Midbrain (tissue), 1 donor: ENCODE data around the gene SYNDIG1L.
"Not testable (repeated sequence)": the region's sequence is repeated elsewhere in the genome, so short reads cannot be mapped to it uniquely, and the experiment has no call there.

Experiments used
- DNase-seq: peaks from one replicate; lab custom pipeline; 2025; lab: John Stamatoyannopoulos, UW

The SYNDIG1L gene

GRCh38 chr14:74402401-74403251 lies 23.4 kb downstream of the SYNDIG1L start:
- no peak for DNase-seq

DNA sequence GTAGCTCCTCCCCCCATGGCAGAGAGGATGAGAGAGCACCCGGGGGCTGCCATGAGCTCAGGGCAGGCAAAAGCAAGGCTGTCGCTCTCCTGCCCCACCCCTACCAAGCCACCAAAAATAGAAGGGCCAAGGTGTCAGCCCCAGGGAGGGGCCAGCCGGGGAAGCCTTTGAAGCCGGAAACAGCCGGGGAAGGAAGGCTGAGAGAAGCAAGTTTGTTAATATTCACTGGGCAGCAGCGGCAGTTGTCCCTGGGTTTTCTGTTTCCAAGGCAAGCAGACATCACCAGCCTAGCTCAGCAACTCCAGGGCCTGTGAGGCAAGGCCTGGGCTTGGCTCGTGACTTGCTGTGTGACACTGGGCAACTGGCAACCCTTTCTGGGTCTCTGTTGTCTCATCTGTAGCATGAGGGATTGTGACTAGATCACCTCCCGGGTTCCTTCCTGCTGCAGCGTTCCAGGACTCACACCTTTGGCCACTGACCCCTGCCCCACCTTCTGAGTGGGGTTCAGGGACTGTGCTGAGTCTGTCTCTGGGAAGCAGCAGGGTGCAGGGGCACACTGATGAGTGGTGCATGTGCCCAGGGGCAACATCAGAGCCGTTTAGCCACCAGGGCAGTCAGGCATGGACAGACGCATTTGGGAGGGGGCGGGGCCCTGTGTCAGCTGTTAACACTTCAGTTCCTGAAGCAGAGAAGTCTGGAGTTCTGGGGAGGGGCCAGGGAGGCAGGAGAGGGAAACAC lies 24.3 kb downstream of the SYNDIG1L start:
- DNase-seq = peak; percentile 19

DNA sequence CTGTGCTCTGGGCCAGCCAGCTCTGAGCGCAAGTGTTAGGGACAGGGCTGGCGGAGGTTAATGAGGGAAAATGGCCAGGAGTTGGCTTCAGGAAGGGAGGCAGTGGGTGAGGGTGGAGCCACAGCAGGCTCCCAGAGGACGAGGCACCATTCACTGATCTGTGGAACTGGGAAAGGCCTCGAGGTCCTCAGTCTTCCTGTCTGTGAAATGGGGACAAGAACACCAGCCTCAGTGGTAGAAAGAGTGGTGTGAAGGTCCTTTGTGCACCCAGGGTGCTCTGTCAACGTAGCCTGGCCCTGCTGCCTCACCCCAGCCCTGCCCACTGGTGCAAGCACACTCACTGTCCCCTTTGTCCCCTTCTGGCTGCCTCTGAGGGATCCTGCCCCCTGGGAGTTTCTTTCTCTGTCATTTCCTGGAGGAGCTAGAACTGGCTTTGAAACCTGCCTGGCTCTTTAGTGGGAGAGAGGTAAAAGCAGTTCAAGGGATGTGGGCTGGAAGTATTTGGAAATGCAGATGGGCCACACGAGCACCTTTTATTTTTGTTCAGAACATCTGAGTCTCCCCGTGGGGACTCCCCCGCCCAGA lies 25.0 kb downstream of the SYNDIG1L start:
- no peak for DNase-seq

DNA sequence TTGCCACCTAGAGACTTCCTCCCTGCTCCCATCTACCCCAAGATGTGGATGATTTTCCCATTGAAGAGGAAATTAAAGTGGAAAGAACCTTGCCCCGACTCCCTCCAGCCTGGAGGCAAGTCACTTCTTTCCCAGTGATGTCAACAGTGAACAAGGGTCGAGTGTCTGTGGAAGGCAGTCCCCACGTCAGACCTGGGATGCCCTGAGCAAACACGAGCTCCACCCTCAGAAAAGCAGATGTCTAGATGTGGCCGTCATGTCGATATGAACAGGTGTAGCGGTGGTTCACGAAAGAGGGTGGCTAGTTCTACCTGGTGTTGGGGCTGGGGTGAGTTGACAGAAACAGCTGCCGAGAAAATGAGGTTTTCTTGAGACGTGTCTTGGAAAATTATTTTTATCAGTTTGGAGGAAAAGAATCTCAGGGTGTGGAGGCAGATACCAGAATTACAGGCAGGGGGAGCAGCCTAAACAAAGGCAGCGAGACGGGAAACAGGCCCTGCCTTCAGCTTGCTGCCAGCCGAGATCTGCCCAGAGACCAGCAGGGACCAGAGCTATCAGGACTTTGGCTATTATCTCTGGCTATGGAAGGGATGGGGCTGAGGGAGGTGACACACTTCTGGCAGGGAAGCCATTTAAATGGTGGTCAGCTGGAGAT lies 25.9 kb downstream of the SYNDIG1L start:
- DNase-seq = no peak

- no peak for DNase-seq
Observed at GRCh38 chr14:74395094-74395493, 30.9 kb downstream of the SYNDIG1L start.

GRCh38 chr14:74394549-74394948 lies 31.5 kb downstream of the SYNDIG1L start:
- no peak for DNase-seq

DNA sequence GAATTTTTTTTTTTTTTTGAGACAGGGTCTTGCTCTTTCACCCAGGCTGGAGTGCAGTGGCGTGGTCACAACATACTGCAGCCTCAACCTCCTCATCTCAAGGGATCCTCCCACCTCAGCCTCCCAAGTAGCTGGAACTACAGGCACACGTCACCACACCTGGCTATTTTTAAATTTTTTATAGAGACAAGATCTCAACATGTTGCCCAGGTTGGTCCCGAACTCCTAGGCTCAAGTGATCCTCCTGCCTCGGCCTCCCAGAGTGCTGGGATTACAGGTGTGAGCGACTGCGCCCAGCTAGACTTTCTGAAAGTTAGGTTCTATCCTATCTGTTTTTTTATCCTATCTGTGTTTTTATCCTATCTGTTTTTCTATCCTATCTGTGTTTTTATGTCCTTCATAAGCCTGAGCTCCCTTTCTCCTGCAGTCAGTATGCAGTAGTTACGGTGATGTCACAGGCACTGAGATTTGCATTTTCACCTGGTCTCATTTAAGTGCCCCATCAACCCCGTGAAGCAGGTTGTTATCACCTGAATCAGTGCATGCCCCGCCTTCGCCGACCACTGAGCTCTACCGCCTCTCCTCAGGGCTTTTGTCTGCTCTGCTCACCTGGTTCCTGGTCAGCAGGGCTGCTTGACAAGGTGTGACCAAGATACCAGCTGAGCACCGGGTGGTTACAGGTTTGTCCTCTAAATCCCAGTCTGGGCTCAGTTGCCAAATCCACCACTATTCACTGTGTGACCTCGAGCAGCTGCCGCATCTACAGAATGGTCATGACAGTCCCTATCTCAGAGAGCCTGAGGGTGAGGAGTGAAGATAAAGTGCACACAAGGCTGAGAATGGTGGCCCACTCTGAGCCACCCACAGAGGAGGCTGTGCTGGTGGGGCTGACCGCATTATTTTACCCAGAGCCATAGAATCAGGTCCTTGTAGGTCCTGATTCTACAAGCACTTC lies 33.1 kb downstream of the SYNDIG1L start:
- DNase-seq = no peak

DNA sequence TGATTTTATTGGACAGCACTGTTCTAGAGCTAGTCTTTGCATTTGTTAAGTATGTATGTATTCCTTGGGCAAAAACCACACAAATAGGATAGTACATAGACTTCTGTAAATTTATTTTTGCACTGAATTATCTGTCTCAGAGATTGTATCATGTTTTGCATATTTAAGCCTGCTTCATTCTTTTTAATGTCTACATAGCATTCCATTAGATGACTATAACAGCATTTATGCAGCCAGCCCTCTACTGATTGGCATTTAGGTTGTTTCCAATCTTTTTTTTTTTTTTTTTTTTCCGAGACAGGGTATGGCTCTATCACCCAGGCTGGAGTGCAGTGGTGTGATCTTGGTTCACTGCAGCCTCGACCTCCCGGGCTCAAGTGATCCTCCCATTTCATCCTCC lies 34.5 kb downstream of the SYNDIG1L start:
- no peak for DNase-seq

- DNase-seq = not testable (repeated sequence)
Observed at GRCh38 chr14:74390505-74390904, 35.5 kb downstream of the SYNDIG1L start.

- no peak for DNase-seq
Observed at GRCh38 chr14:74389980-74390379, 36.0 kb downstream of the SYNDIG1L start.

GRCh38 chr14:74382231-74382630 lies 43.8 kb downstream of the SYNDIG1L start:
- DNase-seq = no peak

DNA sequence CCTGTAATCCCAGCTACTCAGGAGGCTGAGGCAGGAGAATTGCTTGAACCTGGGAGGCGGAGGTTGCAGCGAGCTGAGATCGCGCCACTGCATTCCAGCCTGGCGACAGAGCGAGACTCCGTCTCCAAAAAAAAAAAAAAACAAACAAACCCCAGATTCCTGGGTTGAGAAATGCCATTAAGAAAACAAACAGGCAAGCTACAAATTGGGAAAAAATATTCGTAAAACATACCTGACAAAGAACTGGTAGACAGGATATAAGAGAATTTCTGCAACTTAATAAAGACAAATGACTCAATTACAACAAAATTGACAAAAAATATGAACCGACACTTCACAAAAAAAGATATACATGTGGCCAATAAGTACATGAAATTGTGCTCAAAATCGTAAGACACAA lies 44.4 kb downstream of the SYNDIG1L start:
- DNase-seq = not testable (repeated sequence)

DNA sequence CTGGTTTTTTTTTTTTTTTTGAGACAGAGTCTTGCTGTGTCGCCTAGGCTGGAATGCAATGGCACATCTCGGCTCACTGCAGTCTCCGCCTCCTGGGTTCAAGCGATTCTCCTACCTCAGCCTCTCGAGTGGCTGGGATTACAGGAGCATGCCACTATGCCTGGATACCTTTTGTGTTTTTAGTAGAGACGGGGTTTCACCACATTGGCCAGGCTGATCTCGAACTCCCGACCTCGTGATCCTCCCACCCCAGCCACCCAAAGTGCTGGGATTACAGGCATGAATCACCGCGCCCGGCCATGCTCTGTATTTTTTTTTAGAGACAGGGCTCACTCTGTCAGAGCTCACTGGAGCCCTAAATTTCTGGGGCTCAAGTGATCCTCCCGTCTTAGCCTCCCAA lies 45.2 kb downstream of the SYNDIG1L start:
- DNase-seq = no peak

- no peak for DNase-seq
Observed at GRCh38 chr14:74380172-74380571, 45.8 kb downstream of the SYNDIG1L start.

GRCh38 chr14:74377976-74378690 lies 47.9 kb downstream of the SYNDIG1L start:
- DNase-seq = no peak

GRCh38 chr14:74368441-74368840 lies 57.6 kb downstream of the SYNDIG1L start:
- DNase-seq = no peak

DNA sequence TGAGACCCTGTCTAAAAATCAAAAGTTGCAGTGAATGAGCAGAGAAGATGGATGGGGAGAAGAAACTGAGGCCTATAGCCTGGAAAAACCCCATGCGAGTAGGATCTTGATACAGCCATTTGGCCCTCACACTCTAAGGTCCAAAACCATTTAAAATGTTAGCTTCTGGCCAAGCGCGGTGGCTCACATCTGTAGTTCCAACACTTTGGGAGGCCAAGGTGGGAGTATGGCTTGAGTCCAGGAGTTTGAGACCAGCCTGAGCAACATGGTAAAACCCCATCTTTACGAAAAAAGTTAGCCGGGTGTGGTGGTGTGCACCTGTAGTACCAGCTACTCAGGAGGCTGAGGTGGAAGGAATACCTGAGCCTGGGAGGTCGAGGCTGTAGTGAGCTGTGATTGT lies 58.0 kb downstream of the SYNDIG1L start:
- no peak for DNase-seq

- DNase-seq = peak; percentile 26
Observed at GRCh38 chr14:74364271-74364880, 61.6 kb downstream of the SYNDIG1L start.

DNA sequence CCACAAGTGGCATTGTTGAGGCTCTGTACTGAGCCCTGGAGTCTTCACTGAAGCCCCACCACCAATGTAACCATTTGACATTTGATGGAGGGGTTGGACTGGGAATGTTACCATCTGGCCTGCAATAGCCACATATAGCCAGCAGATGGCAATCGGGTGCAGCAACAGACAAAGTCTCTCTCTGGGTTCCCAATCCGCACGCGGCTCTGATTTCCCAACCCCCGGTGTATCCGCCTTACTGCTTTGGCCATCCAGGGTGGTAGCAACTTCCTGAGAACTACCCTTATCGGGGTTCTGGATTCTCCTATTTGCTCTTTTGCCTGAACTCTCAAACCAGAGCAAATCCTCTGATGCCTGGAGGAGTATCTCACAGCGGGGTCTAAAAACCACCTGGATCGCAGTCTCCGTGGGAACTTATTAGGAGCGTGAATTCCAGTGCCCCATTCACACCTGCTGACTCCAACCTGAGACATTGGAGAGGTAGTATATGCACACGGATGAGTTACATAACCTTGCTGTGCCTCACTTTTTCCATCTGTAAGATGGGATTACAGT lies 63.6 kb downstream of the SYNDIG1L start:
- peak; percentile 64 for DNase-seq

DNA sequence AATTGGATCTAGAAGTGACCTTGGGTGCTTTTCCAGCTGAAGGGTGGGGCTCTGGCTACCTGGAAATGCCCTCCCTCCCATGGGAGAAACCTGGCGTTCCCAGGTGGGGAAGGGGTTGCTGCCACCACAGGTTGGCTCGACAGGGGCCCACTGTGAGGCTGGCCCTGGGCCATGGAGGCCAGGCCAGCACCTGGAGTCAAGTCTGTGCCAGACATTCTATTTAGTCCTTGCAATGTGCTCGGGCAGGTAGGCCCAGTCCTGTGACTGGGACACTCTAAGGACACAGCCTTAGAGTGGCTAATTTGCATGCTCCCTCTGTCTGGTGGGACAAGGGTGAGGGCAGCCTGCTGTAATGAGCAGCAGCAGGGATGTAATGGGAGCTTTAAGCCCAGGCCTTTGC lies 65.8 kb downstream of the SYNDIG1L start:
- no peak for DNase-seq
